Measurements from ENCODE around the gene BRINP3. TPM values are rescaled to one million over a fixed set of nuclear protein-coding genes. Genes with fewer than 3 reads are reported as not detected.

Gene BRINP3
- total RNA-seq, 3 donors from 2014 or later (not counting 1 experiment from before 2014, with no cell fraction given) = not detected

DNA sequence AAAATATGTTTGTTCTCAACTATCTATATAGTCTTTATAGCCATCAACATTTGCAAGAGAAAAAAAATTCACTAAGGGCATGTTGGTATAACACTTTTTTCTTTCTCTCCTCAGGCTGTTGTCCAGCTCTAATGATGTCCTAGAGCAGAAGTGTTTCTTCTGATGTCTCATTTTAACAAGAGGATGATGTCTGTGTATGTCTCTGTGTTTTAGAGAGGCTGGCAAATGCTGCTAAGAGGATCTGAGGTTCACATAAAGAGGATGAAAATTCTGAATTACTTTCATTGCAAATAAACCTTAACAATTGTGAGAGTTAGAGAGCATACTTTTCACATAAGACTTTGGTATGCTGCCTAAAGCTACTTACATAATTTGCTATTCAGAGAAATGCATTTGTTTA is 2.6 kb upstream of the BRINP3 start:
- Mint-ChIP-seq H3K36me3 (no peaks in the 10 kb centered on the region), H3K4me1 (no peaks in the 10 kb centered on the region), H3K27me3 (ENCODE audit: low read depth in 2 of 2) (peaks cover 0 to 5% of the 10 kb centered on the region in 2 donors), H3K9me3 (peaks cover 4 to 15% of the 10 kb centered on the region in 2 donors), H3K27ac (no peak overlapping the region), H3K4me3 (no peak overlapping the region)
- Histone ChIP-seq H3K4me1 (ENCODE audit: control insufficient read depth, insufficient read depth, low read length) (no peaks in the 10 kb centered on the region), H3K27me3 (ENCODE audit: control insufficient read depth, insufficient read depth, low read length) (no peaks in the 10 kb centered on the region), H3K9me3 (ENCODE audit: control insufficient read depth, insufficient read depth, low read length) (peaks cover 10% of the 10 kb centered on the region), H3K36me3 (ENCODE audit: control insufficient read depth, insufficient read depth, low read length) (no peaks in the 10 kb centered on the region), H3K27ac (ENCODE audit: low read length) (no peak overlapping the region), H3K4me3 (ENCODE audit: low read length) (no peak overlapping the region)
- TF ChIP-seq, protein P1, sequence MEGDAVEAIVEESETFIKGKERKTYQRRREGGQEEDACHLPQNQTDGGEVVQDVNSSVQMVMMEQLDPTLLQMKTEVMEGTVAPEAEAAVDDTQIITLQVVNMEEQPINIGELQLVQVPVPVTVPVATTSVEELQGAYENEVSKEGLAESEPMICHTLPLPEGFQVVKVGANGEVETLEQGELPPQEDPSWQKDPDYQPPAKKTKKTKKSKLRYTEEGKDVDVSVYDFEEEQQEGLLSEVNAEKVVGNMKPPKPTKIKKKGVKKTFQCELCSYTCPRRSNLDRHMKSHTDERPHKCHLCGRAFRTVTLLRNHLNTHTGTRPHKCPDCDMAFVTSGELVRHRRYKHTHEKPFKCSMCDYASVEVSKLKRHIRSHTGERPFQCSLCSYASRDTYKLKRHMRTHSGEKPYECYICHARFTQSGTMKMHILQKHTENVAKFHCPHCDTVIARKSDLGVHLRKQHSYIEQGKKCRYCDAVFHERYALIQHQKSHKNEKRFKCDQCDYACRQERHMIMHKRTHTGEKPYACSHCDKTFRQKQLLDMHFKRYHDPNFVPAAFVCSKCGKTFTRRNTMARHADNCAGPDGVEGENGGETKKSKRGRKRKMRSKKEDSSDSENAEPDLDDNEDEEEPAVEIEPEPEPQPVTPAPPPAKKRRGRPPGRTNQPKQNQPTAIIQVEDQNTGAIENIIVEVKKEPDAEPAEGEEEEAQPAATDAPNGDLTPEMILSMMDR (IDR thresholded peaks at IDR 0.05) = no peak
- intact Hi-C loops (cut with micrococcal nuclease) = no loop called here
- ATAC-seq = no peak
- no peak for DNase-seq

DNA sequence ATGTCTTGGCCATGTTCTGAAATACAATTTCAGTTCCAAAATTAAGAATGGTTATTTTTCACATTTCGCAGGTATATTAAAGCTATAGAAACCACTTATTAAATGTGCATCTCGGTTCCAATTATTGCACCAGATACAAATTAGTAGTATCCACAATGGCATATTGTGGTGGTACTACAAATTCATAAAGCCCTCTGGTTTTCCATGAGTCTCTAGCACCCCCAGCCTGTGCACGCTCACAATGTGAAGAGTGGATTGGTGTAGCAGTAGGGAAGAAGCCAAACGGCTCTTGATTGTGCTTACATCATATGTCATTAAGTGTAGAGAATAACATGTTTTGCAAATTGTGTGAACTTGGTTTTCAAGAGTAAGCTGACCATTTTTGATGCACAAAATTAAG is 1.9 kb upstream of the BRINP3 start:
- Mint-ChIP-seq H3K36me3 (no peaks in the 10 kb centered on the region), H3K27ac (no peak overlapping the region), H3K27me3 (ENCODE audit: low read depth in 2 of 2) (peaks cover 0 to 5% of the 10 kb centered on the region in 2 donors), H3K9me3 (peaks cover 2 to 11% of the 10 kb centered on the region in 2 donors), H3K4me1 (no peaks in the 10 kb centered on the region), H3K4me3 (no peak overlapping the region)
- no peak overlapping the region for H3K27ac ChIP-seq (ENCODE audit: low read length)
- TF ChIP-seq, protein P1 (IDR thresholded peaks at IDR 0.05) = no peak
- no peaks in the 10 kb centered on the region for H3K36me3 ChIP-seq (ENCODE audit: control insufficient read depth, insufficient read depth, low read length)
- ATAC-seq = no peak
- H3K27me3 ChIP-seq (ENCODE audit: control insufficient read depth, insufficient read depth, low read length) = no peaks in the 10 kb centered on the region
- intact Hi-C loops (cut with micrococcal nuclease) = no loop called here
- 50% methylated on average over 4 of the region's 4 CpGs for whole genome bisulfite sequencing (ENCODE audit: insufficient coverage)
- H3K9me3 ChIP-seq (ENCODE audit: control insufficient read depth, insufficient read depth, low read length) = peaks cover 10% of the 10 kb centered on the region
- H3K4me1 ChIP-seq (ENCODE audit: control insufficient read depth, insufficient read depth, low read length) = no peaks in the 10 kb centered on the region
- no peak for DNase-seq
- no peak overlapping the region for H3K4me3 ChIP-seq (ENCODE audit: low read length)

DNA sequence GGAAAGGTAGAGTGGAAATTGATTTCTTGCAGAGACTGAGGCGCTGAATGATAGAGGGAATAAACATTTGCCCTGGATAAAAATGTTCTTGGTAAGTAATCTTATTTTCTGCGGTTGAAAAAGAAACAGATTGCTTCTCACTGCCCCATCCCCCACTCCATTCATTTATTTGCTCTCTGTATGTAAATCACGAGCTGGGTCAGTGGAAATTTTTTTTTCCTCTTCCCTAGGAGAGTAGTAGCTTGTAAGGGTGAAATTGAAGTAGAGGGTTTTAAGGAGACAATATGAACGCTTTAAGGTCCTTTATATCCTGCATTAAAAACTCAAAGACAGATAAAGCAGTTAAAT is 1.4 kb upstream of the BRINP3 start:
- DNase-seq = no peak
- Mint-ChIP-seq H3K27ac (no peak overlapping the region), H3K36me3 (no peaks in the 10 kb centered on the region), H3K4me3 (no peak overlapping the region), H3K9me3 (peaks cover 4 to 11% of the 10 kb centered on the region in 2 donors), H3K27me3 (ENCODE audit: low read depth in 2 of 2) (peaks cover 0 to 5% of the 10 kb centered on the region in 2 donors), H3K4me1 (no peaks in the 10 kb centered on the region)
- WGBS (ENCODE audit: insufficient coverage) = no CpG with 5 or more reads among the region's 4 CpGs
- Histone ChIP-seq H3K27me3 (ENCODE audit: control insufficient read depth, insufficient read depth, low read length) (no peaks in the 10 kb centered on the region), H3K27ac (ENCODE audit: low read length) (no peak overlapping the region), H3K9me3 (ENCODE audit: control insufficient read depth, insufficient read depth, low read length) (peaks cover 10% of the 10 kb centered on the region), H3K4me3 (ENCODE audit: low read length) (no peak overlapping the region), H3K4me1 (ENCODE audit: control insufficient read depth, insufficient read depth, low read length) (no peaks in the 10 kb centered on the region), H3K36me3 (ENCODE audit: control insufficient read depth, insufficient read depth, low read length) (no peaks in the 10 kb centered on the region)
- intact Hi-C loops (cut with micrococcal nuclease) = no loop called here
- no peak for ATAC-seq
- TF ChIP-seq, protein P1 (IDR thresholded peaks at IDR 0.05) = no peak

Measured in natural killer cell (primary cell).